Measurements from ENCODE around the gene CD36. TPM values are rescaled to one million over a fixed set of nuclear protein-coding genes. Genes with fewer than 3 reads are reported as not detected.

CD36 gene
- total RNA-seq, 1 experiment from 2014 or later, result 2.7 TPM

DNA sequence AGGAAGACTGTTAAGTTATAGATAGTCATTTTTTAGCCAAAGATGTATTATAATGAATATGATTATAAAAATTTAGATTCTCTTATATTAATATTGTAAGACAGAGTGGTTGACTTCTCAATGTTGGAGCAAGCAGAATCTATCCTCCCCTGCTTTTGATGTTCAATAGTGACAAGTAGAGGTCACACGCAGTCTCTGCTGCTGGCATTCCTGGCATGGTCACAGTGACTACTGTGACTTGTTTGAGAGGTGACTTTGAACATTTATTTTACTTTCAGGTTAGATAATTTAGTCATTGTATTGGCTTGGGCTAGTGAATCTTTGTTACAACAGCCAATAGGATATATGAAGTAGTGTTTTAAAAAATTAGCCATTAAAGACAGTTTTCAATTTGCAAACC lies 13.7 kb upstream of the CD36 start:
- no peak for DNase-seq (ENCODE audit: low spot score)

DNA sequence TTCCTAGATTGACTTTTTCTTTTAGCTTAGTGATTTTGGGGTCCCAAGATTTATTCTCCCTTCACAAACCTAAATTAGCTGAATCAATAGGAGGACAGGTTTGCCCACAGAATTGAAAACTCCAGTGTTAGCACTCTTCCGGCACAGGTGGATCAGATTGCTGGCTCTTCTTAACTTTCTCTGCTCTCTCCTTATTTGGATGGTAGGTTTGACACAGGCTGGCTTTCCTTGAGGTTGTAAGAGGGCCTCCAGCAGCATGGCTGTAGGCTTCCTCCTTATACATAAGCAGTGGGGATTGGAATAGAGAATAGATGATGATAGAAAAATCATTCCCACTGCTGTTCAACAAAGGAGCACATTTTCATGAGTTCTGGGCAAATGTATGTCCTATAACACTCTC lies 9.4 kb upstream of the CD36 start:
- no peak for DNase-seq (ENCODE audit: low spot score)

DNA sequence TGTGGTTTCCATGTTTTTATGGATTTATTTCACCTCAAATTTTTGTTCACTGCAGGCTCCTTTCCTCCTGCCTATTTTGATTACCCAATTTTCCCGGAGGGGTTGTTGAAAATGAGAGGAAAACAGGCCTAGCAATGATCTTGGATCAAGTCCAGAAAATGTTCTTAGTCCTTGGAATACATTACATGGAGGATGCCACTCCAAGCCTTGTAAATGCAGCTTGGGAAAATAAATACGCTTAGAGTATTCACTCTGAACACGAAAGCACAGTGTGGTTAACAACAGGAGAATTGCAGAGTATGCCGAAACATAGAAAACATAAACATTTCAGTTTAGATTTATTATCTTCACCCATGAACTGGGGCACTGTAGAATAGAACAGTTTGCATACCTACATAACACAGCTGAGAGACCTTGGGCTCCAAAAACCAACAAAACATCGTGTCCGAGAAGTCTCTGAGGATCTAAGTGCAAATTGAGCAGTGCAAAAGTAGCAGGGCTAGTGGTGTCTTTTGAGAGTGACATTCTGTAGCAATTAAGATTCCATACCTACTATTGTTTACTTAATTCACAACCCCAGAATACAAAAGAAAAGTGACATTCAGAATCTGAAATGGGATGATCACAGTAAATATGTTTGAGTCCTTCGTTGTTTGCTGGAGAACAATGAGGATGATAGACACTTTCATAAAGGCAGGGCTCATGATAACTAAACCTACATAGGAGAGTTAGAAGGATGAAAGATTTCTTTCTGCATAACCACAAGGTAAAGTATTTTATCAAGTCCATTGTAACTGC lies 7.6 kb upstream of the CD36 start:
- DNase-seq (ENCODE audit: low spot score), result no peak

DNA sequence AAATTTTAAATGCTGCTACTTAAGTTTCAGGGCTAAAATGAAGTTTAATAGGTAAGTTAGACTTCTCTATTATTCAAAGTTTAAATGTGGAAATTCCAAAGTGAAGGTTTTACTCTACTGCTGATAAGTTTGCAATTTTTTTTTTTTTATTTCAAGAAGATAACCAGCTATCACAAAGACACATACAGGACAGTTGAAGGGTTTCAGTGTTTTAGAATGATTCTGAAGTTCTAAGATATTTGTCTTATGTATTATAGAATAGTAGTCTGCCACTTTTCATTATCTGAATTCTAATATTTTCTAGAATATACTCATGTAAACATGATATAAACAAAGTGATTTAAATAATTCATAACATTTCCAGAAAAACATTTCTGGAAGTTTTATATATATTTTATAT lies 7.0 kb upstream of the CD36 start:
- no peak for DNase-seq (ENCODE audit: low spot score)

DNA sequence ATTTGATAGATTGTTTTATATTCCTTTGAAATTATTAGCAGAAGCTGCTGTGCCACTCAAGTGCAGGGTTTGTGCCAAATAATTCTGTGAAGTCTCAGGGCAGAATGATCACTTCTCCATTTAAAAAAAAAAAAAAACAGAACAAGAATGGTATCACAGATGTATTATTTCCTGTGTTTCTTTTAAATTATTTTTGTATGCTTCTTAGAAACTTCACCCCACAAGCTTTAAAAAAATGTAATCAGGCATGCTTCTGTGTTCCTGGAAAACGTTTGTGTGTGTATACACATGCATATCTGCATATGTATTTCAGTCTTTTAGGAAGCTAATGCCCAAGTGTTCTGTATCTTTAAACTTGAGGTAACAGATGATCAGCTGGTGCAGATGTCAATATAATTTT lies 6.3 kb upstream of the CD36 start:
- DNase-seq (ENCODE audit: low spot score), result no peak

DNA sequence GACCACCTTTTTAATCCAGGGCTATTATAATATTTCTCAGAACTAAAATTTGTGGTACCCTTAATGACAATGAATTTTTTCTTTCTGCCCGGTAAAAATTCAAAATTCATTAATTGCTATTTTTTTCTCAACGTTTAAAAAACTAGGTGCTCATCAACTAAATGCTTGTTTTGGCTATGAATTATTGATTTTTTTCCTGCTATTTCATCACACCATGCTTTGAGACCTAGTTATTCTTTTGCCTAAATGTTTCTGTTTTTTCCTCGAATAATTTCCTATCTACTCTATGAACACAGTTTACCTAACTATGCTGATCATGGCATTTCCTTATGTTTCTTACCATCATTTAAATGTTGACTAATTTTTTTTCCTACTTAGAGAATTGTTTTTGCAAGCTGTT lies 5.6 kb upstream of the CD36 start:
- DNase-seq (ENCODE audit: low spot score), result no peak

DNA sequence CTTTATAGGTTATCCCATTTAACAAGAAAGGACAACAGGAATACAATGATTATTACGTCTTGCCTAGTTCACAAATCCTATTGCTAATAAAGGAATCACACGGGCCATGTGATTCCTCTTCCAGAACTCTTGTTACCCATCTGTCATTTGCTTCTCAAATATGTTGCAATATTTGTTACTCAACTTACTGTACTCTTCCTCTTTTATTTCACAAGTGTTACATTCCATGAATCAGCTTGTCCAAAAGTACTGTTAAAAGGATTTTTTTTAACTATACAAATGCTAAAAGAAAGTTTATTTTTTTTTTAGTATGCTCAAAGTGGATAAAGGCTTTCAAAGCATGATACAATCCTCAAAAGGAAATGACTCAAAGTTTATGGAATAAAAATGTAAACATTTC lies 3.9 kb upstream of the CD36 start:
- DNase-seq (ENCODE audit: low spot score), result peak; percentile 45

DNA sequence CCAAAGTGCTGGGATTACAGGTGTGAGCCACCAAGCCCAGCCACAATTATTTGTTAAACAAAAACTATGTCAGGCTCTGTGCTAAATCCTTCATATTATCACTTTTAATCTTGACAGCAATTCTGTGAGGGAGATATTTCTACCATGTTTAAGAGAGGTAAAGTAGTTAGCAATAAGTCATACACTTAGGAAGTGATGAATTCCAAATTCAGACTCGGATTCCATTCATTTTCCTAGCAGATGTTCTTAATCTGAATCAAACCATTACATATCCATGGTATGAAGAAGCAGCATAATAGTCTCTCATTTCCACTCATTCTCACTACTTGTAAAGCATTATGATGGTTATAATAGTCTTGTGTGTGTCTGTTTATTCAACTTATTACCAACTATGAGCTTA lies 2.9 kb upstream of the CD36 start:
- DNase-seq (ENCODE audit: low spot score), result no peak

DNA sequence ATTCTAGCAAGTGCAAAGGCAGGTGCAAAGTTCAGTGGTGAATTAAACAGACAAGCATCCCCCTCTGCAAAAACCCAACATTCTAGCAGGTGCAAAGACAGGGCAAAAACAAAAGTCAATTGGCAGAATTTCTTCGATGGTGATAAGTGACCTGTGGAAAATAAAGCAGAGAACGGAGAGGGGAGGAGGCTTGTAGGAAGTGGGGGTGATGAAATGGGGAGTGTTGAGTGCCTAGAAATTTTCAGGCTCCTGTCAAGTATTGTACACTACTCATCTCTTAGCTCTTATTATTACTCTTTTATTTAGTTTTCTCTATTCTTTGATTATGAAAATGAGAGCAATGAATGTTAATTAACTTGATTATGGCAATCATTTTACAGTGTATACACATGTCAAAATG lies 2.4 kb upstream of the CD36 start:
- DNase-seq (ENCODE audit: low spot score), result no peak

DNA sequence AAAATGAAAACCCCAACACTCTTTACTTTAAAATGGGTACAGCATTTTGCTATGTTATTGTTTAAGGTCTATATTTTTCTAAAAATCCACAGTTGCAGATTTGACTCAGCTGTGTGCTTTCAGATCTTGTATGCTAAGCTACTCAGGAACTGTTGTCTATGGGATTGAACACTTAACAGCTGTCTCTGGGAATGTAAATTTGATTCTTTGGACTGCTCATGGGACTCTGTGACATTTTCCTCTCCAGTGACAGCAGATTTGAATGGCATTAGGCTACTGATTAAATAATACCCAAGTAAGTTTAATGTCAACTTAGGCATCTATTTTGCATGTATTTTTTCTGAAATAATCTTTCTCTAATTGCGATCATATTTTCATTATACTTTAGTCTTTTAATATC lies 1.7 kb upstream of the CD36 start:
- DNase-seq (ENCODE audit: low spot score), result no peak

DNA sequence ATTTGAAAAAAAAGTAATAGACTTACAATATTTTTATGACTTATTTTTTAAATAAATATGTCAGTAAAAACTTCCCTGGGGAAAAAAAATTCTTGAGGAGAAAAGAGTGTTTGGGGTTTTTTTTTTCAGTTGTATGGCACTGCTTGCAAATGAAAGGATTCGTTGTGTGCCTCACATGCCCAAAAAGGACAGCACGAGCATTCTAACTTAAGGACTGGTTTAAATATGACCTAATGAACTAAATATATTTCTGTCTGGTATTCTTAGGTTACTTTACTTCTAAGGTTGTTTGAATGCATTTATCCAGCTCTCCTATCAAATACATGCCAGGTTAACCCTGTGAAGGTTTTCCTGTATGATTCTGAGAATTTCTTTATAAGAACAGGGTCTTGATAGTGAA lies 988 bp upstream of the CD36 start:
- no peak for DNase-seq (ENCODE audit: low spot score)

DNA sequence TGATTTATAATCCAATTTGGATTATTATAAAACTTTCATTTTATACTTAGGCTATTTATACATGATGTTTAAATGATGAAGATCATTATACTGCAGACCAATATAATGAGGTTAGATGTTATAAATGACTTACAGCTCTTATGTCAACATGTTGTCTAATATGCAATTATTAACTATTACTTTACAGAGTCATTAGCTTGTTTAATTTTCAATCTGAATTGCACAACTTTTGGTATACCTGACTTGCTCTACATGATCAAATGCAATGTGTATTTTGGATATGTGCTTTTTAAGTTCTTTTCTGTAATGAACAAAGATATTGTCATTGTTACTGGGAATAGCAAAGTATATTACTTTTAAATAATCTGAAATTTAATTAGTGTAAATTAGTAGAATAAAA lies 569 bp downstream of the CD36 start:
- no peak for DNase-seq (ENCODE audit: low spot score)

DNA sequence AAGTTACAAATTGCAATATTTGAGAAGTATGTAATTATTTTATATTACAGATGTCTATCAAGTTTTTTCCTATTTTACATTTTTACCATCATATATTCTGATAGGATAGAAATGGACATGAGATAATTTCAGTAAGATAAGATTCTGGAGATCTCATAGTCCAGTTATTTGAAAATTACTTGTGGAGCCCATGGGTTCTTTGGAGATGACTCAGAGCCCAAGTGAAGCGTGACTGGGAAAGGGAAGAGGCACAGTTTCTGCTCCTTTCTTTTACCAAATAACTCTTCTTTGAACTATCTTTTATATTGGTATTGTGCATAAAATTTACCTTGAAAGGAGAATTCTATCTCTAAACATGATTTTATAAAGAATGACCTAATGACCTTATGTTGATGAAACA lies 2.4 kb downstream of the CD36 start:
- peak; percentile 51 for DNase-seq (ENCODE audit: low spot score)

DNA sequence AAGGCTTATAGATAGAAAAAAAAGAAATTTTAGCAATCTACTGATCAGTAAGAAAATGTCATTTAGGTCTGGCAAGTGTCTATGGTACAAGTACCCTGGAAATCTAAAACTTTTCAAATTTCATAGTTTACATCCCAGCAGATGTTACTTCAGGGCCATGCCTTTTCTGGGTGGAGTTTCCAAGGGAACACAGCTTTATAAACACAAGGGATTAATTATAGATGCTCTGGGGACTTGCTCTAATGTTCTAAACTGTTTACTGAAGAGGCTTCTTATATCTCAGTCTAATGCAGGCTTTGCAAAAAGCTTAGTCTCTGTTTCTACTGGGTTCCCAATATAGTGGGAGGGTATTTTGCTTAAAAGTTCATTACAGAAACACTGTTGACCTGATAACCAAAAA lies 3.1 kb downstream of the CD36 start:
- DNase-seq (ENCODE audit: low spot score), result no peak

DNA sequence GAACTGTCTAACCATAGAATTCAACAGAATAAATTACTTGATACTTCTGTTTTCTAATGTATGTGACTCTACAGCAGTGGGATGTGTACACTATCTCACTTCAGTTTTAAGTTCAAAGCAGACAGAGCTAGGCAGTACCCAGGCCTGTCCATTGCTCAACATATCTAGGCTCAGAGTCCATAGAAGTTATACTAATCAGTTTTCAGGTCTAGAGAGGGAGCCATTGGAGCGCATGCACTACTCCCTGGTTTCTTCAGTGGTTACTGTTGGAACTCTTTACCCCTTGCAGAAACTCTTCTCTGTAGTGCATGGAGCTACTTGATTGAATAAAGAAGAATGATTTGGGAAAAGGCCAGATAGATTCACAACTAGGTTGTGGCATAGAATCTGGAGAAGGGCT lies 4.4 kb downstream of the CD36 start:
- no peak for DNase-seq (ENCODE audit: low spot score)

DNA sequence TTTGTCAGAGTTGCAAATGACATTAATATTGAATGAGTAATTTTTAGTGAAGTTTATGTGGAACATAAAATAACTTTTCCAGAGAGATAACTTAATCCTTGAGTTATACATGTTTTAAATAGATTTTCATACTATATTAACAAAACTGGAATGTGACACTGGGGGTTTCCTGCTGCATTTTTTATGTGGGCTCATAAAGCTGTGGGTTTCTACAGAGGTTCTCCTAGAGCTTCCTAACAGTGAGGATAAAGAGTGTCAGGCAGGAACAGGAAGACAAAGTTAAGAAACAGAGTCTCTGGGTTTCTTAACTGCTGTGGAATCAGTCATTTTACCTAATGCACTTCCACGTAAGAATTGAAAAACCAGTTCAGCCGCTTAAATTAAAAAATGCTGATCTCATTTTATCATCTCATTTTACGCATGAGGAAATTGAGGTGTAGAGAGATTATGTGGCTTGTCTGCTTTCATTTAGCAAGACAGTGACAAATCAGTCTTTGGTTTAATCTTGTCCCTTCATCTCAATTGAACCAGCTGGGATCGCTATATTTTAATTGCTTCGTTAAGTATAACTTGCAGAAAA lies 5.0 kb downstream of the CD36 start:
- no peak for DNase-seq (ENCODE audit: low spot score)

DNA sequence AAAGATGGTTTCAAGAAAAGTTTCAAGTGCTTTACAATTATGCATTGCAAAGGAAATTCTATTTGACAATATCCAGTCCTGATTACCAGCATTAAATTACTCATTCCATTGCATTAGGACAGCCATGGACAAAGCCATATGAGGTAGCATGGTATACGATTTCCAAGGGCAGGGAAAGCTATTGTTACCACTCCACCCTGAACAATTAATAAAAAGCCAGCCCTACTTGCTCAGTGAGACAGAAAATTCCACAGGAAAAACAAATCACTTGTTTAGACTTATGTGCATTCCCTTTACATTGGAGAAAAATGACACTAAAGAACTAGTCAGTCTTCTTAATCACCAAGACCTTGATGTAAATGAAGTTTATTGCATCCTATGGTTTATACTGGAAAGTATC lies 5.6 kb downstream of the CD36 start:
- DNase-seq (ENCODE audit: low spot score), result no peak

DNA sequence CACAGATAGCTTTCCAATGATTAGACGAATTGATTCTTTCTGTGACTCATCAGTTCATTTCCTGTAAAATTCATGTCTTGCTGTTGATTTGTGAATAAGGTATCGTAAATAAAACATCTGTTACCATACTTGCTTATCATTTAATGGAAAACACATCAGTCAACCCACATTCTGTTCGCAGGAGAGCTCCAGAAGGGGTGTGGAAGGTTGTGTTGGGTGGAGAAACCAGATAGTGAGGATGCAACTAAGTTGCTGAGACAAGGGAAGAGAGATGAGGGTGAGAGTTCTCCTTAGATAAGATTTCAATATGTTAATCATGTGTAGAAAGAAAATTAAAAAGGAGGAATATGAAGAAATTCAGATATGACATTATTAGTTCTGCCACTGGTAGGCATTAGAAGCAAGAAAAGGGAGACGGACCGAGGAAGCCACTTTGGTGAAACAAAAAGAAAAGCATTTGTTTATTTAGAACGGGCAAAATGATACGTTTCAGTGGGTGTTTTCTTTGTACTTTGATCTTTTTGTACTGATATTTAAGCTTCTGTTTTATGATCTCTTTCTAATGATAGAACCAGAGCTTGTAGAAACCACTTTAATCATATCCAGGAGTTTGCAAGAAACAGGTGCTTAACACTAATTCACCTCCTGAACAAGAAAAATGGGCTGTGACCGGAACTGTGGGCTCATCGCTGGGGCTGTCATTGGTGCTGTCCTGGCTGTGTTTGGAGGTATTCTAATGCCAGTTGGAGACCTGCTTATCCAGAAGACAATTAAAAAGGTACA lies 7.8 kb downstream of the CD36 start:
- no peak for DNase-seq (ENCODE audit: low spot score)

DNA sequence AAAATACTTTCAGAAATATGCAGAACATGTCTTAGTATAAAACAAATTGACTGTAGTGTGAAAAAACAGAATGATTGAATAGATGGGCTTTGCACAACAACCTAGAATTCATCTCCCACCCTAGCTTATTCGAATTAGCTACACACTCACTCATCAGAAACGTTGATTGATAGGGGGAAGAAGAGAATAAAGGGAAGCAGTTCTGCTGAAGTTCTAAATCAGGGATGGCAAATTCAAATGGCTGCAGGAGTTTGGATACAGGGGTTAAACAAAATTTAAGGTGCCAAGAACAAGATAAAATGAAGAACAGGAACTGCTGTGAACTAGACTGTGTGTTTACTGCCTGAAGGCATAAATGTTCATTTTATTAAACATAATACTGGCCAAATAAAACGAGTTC lies 9.0 kb downstream of the CD36 start:
- DNase-seq (ENCODE audit: low spot score), result no peak

DNA sequence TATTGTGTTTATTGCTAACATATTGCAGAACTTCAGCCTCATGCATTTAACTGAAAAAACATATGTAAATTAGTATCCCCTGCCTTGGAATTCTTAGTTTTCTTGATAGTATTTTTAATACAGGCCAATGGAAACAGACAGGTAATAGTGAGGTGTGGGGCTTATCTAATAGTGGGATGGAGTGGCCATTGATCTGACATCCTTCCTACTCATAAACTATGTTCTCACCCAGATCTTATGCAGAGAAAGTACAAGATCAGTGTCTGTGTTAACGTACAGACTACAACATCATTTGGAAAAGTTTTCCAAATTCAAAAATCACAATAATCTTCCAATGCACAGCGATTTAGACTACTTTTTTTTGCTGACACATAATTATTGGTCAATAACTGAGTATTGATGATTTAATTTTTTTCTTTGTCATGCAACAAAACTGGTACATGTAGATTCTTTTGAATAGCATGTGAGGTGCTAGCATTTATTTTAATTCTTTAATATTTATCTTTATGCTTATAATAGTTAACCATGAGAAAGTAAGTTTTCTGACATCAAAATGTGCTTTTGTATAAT lies 9.7 kb downstream of the CD36 start:
- no peak for DNase-seq (ENCODE audit: low spot score)

DNA sequence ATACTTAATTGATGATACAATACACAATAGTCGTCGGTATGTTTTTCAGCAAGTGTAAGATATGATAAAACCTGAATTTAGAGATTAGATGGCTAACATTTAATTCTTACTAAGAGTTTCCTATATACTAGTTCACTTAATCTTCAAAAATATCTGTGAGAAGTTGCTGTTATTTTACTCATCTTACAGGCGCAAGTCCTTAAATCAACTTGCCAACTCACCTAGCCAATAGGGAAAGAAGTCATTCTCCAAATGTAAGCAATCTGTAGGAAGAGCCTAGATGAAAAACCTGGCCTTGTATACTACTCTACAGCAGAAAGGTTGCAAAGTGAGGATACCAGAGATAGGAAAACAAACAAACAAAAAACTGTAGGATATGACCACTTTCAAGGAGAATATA lies 10.6 kb downstream of the CD36 start:
- DNase-seq (ENCODE audit: low spot score), result no peak

DNA sequence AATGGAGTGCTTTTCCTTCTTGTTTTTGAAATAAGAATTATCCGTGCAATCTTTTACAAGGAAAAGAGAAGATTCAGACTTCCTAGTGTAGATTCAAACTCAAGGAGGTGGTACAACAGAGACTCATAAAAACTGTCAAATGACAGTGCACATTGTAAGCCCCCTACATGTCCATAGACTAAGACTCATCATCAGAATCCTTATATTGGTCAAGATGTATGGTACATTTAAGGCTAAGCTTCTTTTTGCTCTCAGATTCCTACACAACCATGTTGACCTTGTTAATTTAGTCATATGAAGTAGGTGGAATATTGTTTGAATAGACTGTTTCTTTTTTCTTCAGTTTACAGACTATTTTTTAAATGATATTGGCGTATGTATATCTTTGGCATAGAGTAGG lies 11.6 kb downstream of the CD36 start:
- DNase-seq (ENCODE audit: low spot score), result no peak

DNA sequence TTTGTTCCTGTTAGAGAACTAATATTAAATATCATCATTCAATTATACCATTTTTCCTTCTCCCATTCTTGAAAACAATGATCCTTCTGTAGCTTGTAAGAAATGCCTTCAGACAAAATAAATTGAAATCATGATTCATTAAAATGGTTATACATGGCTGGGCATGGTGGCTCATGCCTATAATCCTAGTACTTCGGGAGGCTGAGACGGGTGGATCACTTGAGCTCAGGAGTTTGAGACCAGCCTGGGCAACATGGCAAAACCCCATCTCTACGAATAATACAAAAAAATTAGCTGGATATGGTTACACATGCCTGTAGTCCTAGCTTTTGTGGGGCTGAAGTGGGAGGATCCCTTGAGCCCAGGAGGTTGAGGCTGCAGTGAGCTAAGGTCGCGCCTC lies 13.0 kb downstream of the CD36 start:
- no peak for DNase-seq (ENCODE audit: low spot score)
